HG02870 (cell line): ENCODE measurements around the gene VPS52.
"Not testable (repeated sequence)": the region's sequence is repeated elsewhere in the genome, so short reads cannot be mapped to it uniquely, and the experiment has no call there.

Experiments used
- ATAC-seq: cut with Tn5 transposase; IDR thresholded peaks from one replicate; pipeline ENCODE4 v1.9.1; 2021; ENCODE audit warnings: mild to moderate bottlenecking, moderate library complexity; ENCODE audit not compliant: unreplicated experiment

Gene VPS52

DNA sequence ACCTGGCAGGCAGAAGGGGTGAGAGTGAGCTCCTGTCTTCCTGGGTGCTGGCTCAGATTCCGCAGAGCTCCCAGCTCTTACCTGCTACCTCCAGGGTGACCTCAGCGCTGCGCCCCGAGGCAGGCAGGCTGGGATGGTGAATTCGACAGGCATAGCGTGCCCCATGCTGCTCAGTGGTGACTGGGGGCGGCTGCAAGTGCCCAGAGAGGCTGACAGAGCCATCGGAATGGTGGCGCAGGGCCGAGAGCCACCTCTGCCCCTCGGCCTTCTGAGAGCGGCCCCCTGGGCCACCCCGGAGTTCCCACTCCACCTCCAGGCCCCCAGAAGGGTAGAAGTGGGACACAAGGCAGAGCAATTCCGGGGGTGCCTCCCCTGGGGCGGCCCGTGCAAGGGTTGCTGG is 32.5 kb upstream of the VPS52 start:
- no peak for ATAC-seq

DNA sequence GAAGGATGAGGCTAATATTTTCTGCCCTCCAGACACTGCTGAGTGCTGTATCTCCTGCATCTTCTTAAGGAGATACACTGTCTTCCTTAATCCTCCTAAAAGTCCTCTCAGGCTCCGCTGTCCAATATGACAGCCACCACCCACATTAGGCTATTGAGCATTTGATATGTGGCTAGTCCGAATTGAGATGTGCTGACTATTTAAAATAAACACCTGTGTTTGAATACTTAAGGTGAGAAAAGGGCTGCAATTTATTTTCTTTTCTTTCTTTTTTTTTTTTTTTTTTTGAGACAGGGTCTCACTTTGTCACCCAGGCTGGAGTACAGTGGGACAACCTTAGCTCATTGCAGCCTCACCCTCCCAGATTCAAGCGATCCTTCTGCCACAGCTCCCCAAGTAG is 30.2 kb upstream of the VPS52 start:
- no peak for ATAC-seq

GRCh38 chr6:33299237-33299944 is 27.7 kb upstream of the VPS52 start:
- peak; percentile 72 for ATAC-seq

GRCh38 chr6:33298773-33299236 is 27.1 kb upstream of the VPS52 start, which contains the start of gene RGL2:
Gene RGL2, minus strand, starts transcription at chr6:33298942. Its CDS starts 332 bp downstream, at chr6:33298610.
- no peak for ATAC-seq

DNA sequence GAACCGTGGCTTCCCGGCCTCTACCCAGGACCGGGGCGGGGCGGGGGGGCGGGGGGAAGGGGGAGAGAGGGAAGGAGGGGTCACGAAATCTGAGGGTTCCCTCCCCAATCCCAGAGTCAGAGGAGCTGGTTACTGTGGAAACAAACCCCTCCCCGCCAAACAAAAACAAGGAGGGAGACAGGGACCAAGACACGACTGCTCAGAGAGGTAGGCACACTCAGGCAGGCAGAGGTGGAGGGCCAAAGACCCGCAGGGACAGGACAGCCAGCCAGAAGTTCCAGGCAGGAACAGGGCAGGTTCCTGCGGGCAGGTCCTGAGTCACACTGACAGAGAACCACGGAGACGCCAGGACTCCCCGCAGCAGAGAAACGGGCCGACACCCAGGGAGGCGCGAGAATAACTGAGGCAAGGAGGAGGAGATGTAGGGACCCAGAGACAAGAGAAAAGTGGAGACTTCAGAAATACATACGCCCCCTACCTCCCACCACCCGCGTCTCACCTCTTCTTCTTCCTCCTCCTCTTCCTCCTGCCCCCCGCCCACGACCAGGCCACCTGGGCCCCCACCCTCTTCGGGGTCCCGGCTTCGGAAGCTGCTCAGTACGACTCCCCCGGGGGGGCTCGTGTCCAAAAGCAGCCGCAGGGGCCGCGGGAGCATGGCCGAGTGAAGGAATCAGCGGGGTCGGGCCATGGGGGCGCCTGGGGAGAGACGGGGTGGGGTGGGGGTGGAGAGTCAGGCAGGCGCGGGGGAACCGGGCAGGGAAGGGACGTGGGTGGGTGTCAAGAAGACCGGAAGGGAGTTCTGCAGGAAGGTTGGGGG is 26.5 kb upstream of the VPS52 start:
- ATAC-seq, result no peak

GRCh38 chr6:33297406-33297955 is 25.8 kb upstream of the VPS52 start:
- no peak for ATAC-seq

- no peak for ATAC-seq
These were observed 25.2 kb upstream of the VPS52 start for GRCh38 chr6:33296797-33297405.

- ATAC-seq, result no peak
These were observed 24.1 kb upstream of the VPS52 start for GRCh38 chr6:33295621-33296369.

GRCh38 chr6:33294086-33294823 is 22.6 kb upstream of the VPS52 start:
- no peak for ATAC-seq

- ATAC-seq, result no peak
These were observed 21.5 kb upstream of the VPS52 start for GRCh38 chr6:33292996-33293682.

- ATAC-seq, result no peak
These were observed 18.8 kb upstream of the VPS52 start for GRCh38 chr6:33290459-33290858.

GRCh38 chr6:33289784-33290315 is 18.2 kb upstream of the VPS52 start:
- ATAC-seq, result peak; percentile 18

DNA sequence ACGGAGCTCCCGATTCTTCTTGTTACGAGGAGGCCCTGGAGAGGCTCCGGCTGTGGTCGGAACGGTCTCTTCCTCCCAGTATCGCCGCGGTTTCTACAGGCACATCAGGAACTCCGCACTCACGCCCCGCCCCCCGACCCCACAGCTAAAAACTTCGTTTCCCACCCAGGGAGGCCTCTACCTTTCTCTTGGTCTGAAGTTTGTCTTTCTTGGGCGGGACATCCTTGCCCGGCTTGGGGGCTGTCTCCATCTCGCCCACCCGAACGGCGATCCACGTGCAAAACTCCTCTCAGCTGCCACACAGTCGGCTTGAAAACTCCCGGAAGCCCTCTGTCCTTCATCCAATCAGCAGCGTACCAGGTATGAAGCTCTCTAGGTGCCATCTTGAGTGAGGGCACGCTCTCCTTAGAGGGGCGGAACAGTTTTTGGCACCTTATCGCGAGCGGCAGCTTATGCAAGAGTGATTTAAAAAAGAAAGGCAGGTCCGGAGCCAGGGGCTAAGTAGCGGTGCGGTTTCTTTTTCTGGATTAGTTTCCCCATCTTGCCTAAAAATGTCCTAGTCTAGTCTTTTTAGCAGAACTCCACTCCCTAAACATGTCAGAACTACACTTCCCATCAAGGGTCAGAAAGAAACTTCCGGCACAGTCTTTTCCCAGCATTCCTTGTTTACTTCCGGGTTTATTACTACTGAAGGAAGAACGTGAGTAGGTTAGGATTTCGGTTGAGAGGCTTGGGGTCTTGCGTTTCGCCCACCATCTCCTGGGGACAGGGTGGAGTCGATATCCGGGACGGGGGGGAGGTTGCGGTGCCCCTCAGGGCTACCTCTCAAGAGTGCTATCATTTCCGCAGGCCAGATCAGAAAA is 17.5 kb upstream of the VPS52 start, which contains the start of the genes PFDN6 and WDR46:
TSS of gene PFDN6 (plus strand) at position 681 of the 863 bp plus-strand sequence. CDS start 256 bp downstream, outside the sequence.
TSS of gene WDR46 (minus strand) at position 319 of the 863 bp plus-strand sequence. CDS start at position 250, 69 bp downstream.
- ATAC-seq, result peak; percentile 78

DNA sequence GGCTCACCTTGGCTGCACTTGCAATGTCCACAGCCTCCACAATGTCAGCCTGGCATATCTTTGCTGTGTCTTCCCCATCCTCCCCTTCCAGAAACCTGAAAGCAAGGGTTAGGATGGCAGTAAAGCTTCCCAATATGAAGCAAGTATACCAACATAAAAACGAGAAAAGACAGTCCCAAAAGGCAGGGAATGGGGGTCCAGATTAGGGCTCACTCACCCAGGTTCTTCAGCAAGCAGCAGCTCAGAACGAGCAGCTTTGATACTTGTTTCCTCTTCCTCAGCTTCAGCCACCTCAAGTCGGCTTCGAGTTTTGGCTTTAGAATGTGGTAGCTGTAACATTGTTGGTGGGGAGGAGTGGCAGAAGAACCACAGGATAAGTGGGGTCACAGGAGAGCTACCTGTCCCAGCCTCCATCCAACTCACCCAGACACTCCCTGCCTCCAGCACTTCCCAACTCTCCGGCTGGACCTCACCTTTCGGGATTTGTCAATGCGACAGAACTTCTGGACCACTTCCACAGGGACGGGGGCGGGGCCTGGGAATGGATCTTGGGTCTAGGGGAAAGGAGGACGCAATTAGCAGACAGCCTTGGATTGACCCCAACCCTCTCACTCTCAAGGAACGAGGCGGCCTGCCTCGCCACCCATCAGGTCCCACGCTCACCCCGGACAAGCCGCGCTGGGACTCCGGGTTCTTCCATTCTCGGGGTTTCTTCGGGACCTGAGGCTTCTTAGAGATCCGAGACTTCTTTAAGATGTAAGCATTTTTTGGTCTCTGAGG is 16.7 kb upstream of the VPS52 start:
- no peak for ATAC-seq

GRCh38 chr6:33286946-33287914 is 15.6 kb upstream of the VPS52 start:
- no peak for ATAC-seq

- not testable (repeated sequence) for ATAC-seq
These were observed 13.5 kb upstream of the VPS52 start for GRCh38 chr6:33285214-33285613.
